Measurements from ENCODE around the gene IGFBP2.

GRCh38 chr2:216701544-216701943, 68.3 kb downstream of the IGFBP2 start:
- no peak for TF ChIP-seq POLR2A (IDR thresholded peaks at IDR 0.05)
- TF ChIP-seq, protein P1, sequence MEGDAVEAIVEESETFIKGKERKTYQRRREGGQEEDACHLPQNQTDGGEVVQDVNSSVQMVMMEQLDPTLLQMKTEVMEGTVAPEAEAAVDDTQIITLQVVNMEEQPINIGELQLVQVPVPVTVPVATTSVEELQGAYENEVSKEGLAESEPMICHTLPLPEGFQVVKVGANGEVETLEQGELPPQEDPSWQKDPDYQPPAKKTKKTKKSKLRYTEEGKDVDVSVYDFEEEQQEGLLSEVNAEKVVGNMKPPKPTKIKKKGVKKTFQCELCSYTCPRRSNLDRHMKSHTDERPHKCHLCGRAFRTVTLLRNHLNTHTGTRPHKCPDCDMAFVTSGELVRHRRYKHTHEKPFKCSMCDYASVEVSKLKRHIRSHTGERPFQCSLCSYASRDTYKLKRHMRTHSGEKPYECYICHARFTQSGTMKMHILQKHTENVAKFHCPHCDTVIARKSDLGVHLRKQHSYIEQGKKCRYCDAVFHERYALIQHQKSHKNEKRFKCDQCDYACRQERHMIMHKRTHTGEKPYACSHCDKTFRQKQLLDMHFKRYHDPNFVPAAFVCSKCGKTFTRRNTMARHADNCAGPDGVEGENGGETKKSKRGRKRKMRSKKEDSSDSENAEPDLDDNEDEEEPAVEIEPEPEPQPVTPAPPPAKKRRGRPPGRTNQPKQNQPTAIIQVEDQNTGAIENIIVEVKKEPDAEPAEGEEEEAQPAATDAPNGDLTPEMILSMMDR (IDR thresholded peaks at IDR 0.05): no peak

Data from uterus (tissue), 2 donors.